K562 (cell line): ENCODE data around the gene PCP4L1. TPM values are rescaled to one million over a fixed set of nuclear protein-coding genes. Genes with fewer than 3 reads are reported as not detected.

Experiments
- ARID2 ChIP-seq: fragments of 450-650 bp; IDR thresholded peaks from 2 replicates; pipeline ENCODE4 v1.6.1; 2017; ENCODE audit warnings: antibody characterized with exemption, mild to moderate bottlenecking
- CBX8 ChIP-seq: fragments of 200-600 bp; sonication (generic); IDR thresholded peaks from 2 replicates; pipeline ENCODE4 v1.6.1; 2012; ENCODE audit warnings: borderline replicate concordance, mixed run types, low read depth, mild to moderate bottlenecking, moderate library complexity, mixed read lengths, low read length, control low read depth, inconsistent platforms; ENCODE audit not compliant: poor library complexity, severe bottlenecking; ENCODE audit errors: extremely low read depth
- DDX20 ChIP-seq: fragments of 450-650 bp; IDR thresholded peaks from 2 replicates; pipeline ENCODE4 v1.6.1; 2016; ENCODE audit warnings: missing genetic modification characterization, low read depth, mild to moderate bottlenecking, missing compliant biosample characterization, moderate library complexity
- ETV1 ChIP-seq: fragments of 450-650 bp; conservative IDR thresholded peaks from 2 replicates; pipeline ENCODE4 v1.6.1; 2016; ENCODE audit warnings: missing genetic modification characterization, control low read depth, low read depth, missing compliant biosample characterization
- ILF3 ChIP-seq: fragments of 450-650 bp; IDR thresholded peaks from 2 replicates; pipeline ENCODE4 v1.6.1; 2018; ENCODE audit warnings: antibody characterized with exemption, mild to moderate bottlenecking, moderate library complexity, borderline replicate concordance
- KDM5B ChIP-seq: fragments of 200-600 bp; sonication (generic); IDR thresholded peaks from 2 replicates; pipeline ENCODE4 v1.6.1; 2012; ENCODE audit warnings: low read depth, mild to moderate bottlenecking, moderate library complexity, low read length, control low read depth, inconsistent platforms; ENCODE audit not compliant: insufficient replicate concordance
- MAFK ChIP-seq: IDR thresholded peaks from 2 replicates; pipeline ENCODE4 v1.6.1; 2011; ENCODE audit warnings: low read length, improper control_type of control experiment
- NFYB ChIP-seq: IDR thresholded peaks from 2 replicates; pipeline ENCODE4 v1.6.1; 2011; ENCODE audit warnings: mild to moderate bottlenecking, moderate library complexity; ENCODE audit not compliant: insufficient read length; ENCODE audit errors: extremely low read depth
- PRPF4 ChIP-seq: fragments of 200-400 bp; formaldehyde crosslinking; IDR thresholded peaks from one replicate; pipeline ENCODE4 v1.6.1; 2017; ENCODE audit warnings: low read length, low read depth, mild to moderate bottlenecking; ENCODE audit not compliant: insufficient read depth, poor library complexity, severe bottlenecking
- PTRF ChIP-seq: fragments of 450-650 bp; IDR thresholded peaks from 2 replicates; pipeline ENCODE4 v1.6.1; 2016; ENCODE audit warnings: mild to moderate bottlenecking, missing genetic modification characterization, missing compliant biosample characterization
- SMAD4 ChIP-seq: fragments of 250-450 bp; sonication (Bioruptor Pico); conservative IDR thresholded peaks from 2 replicates; pipeline ENCODE4 v1.8.0; 2021; ENCODE audit warnings: inconsistent platforms, mild to moderate bottlenecking, moderate library complexity
- SNIP1 ChIP-seq: fragments of 450-650 bp; IDR thresholded peaks from 2 replicates; pipeline ENCODE4 v1.7.1; 2017; ENCODE audit warnings: low read depth, mild to moderate bottlenecking
- TAF15 ChIP-seq: fragments of 200-400 bp; formaldehyde crosslinking; IDR thresholded peaks from 2 replicates; pipeline ENCODE4 v1.6.1; 2017; ENCODE audit warnings: mild to moderate bottlenecking, low read depth, low read length, moderate library complexity
- TSHZ1 ChIP-seq: fragments of 250-450 bp; sonication (Bioruptor Pico); IDR thresholded peaks from 2 replicates; pipeline ENCODE4 v1.4.0; 2020; ENCODE audit warnings: mild to moderate bottlenecking, moderate library complexity
- ZFP30 ChIP-seq: fragments of 250-450 bp; sonication (Bioruptor Pico); IDR thresholded peaks from 2 replicates; pipeline ENCODE4 v1.8.0; 2022; ENCODE audit warnings: moderate library complexity, mild to moderate bottlenecking, inconsistent platforms, borderline replicate concordance
- ZNF174 ChIP-seq: fragments of 250-450 bp; sonication (Bioruptor Pico); IDR thresholded peaks from 2 replicates; pipeline ENCODE4 v1.4.0; 2020; ENCODE audit warnings: mild to moderate bottlenecking
- ZNF197 ChIP-seq: fragments of 200-800 bp; sonication (Bioruptor generic); IDR thresholded peaks from 2 replicates; pipeline ENCODE4 v1.6.1; 2016; ENCODE audit warnings: low read depth, missing genetic modification characterization, missing compliant biosample characterization
- ZNF445 ChIP-seq: fragments of 250-450 bp; sonication (Bioruptor Pico); IDR thresholded peaks from 2 replicates; pipeline ENCODE4 v1.4.0; 2020; ENCODE audit warnings: low read depth, mild to moderate bottlenecking, moderate library complexity
- polyA plus RNA-seq, 8 experiments: library from polyadenylated mRNA; depleted of rRNA in 4 of 8; stranded (reverse) in 5 of 8; unstranded in 3 of 8; fragments of >200 nt; fragmentation: Nextera tagmentation in 2 of 8; fragmentation: Illumina TruSeq in 1 of 8; extraction: Ambion mirVana in 2 of 8; extraction: Trizol in 1 of 8; gene quantifications; 2 replicates each; pipeline versions ENCODE4 v1.2.1 to v1.2.3, GENCODE V29; 2011 to 2014; ENCODE audit warnings: inconsistent platforms in 1 of 8, missing spikeins in 1 of 8
- total RNA-seq, 7 experiments: library from RNA; depleted of rRNA in 6 of 7; stranded (reverse); fragments of >200 nt in 6 of 7; fragmentation: Illumina TruSeq in 2 of 7; extraction: Trizol in 2 of 7; gene quantifications; 2 replicates each; pipeline versions ENCODE4 v1.2.1 to v1.2.3, GENCODE V29; 2011 to 2021; ENCODE audit warnings: low replicate concordance in 1 of 7
- TF ChIP-seq, protein P1 (sequence below): fragments of 250-450 bp; sonication (Bioruptor Pico); IDR thresholded peaks from 2 replicates; pipeline ENCODE4 v1.5.0; 2022; ENCODE audit warnings: mild to moderate bottlenecking
- TF ChIP-seq, protein P2 (sequence below): IDR thresholded peaks from 3 replicates; pipeline ENCODE4 v1.6.1; 2011; ENCODE audit warnings: borderline replicate concordance, mild to moderate bottlenecking; ENCODE audit not compliant: insufficient read length, insufficient read depth

The PCP4L1 gene
- total and polyA plus RNA-seq, 9 of the 15 experiments (the other 6 are each of a cell fraction or from before 2014, with no cell fraction given) = not detected

GRCh38 chr1:161314201-161314981 is 55.8 kb downstream of the PCP4L1 start, which contains the start of gene SDHC (continued):
- TF ChIP-seq CBX8 = no peak
- no peak for TF ChIP-seq ZNF174 (CRISPR knock-in tag)
- no peak for TF ChIP-seq NFYB
- TF ChIP-seq ETV1 (tag) = peak; percentile 92
- TF ChIP-seq ZFP30 = no peak
- no peak for TF ChIP-seq TSHZ1 (CRISPR knock-in tag)
- TF ChIP-seq ARID2 = 0 out of 2 replicates have a peak, but pooled peaks have one; percentile 32
- peak; percentile 96 for TF ChIP-seq KDM5B
- TF ChIP-seq, protein P1, sequence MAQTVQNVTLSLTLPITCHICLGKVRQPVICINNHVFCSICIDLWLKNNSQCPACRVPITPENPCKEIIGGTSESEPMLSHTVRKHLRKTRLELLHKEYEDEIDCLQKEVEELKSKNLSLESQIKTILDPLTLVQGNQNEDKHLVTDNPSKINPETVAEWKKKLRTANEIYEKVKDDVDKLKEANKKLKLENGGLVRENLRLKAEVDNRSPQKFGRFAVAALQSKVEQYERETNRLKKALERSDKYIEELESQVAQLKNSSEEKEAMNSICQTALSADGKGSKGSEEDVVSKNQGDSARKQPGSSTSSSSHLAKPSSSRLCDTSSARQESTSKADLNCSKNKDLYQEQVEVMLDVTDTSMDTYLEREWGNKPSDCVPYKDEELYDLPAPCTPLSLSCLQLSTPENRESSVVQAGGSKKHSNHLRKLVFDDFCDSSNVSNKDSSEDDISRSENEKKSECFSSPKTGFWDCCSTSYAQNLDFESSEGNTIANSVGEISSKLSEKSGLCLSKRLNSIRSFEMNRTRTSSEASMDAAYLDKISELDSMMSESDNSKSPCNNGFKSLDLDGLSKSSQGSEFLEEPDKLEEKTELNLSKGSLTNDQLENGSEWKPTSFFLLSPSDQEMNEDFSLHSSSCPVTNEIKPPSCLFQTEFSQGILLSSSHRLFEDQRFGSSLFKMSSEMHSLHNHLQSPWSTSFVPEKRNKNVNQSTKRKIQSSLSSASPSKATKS (CRISPR knock-in tag) = no peak
- TF ChIP-seq MAFK = no peak
- TF ChIP-seq PRPF4 = no peak
- no peak for TF ChIP-seq SNIP1
- TF ChIP-seq PTRF (tag) = no peak
- TF ChIP-seq ZNF445 (CRISPR knock-in tag) = no peak
- no peak; the same call in 1 of the 2 replicates for TF ChIP-seq ZNF197
- 0 out of 2 replicates have a peak, but pooled peaks have one; percentile 42 for TF ChIP-seq SMAD4 (CRISPR knock-in tag)
- no peak for TF ChIP-seq DDX20
- TF ChIP-seq, protein P2, sequence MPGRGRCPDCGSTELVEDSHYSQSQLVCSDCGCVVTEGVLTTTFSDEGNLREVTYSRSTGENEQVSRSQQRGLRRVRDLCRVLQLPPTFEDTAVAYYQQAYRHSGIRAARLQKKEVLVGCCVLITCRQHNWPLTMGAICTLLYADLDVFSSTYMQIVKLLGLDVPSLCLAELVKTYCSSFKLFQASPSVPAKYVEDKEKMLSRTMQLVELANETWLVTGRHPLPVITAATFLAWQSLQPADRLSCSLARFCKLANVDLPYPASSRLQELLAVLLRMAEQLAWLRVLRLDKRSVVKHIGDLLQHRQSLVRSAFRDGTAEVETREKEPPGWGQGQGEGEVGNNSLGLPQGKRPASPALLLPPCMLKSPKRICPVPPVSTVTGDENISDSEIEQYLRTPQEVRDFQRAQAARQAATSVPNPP = no peak
- TF ChIP-seq TAF15 = no peak
- no peak for TF ChIP-seq ILF3
